Caco-2 (cell line): ENCODE results near the gene IL1RAP. TPM values are rescaled to one million over a fixed set of nuclear protein-coding genes. Genes with fewer than 3 reads are reported as not detected.

ENCODE experiments used
- BruUV-seq: library from RNA; stranded (reverse); fragments of 400-500 nt; replicated peaks from 2 replicates; lab custom pipeline; 2021; lab: Mats Ljungman, UMichigan
- CTCF ChIA-PET: fragments of 300-600 bp; sonication (Branson Sonifier 250); formaldehyde crosslinking; loops from one replicate; lab custom pipeline; 2022; ENCODE audit warnings: antibody characterized with exemption; lab: Charles Lee
- POLR2A ChIA-PET: fragments of 300-600 bp; sonication (Branson Sonifier 250); formaldehyde crosslinking; loops from one replicate; lab custom pipeline; 2022; ENCODE audit warnings: antibody characterized with exemption; lab: Charles Lee
- DNase-seq, 2 experiments: peaks; one replicate each; pipeline versions ENCODE4 v3.0.0 to v3.0.0-alpha.2; 2020 to 2022
- H3K27me3 ChIP-seq: replicated peaks from 2 replicates; pipeline ENCODE4 v1.6.0; 2011; ENCODE audit warnings: low read length; ENCODE audit not compliant: control insufficient read depth, insufficient read depth
- H3K36me3 ChIP-seq: 2 replicates; pipeline ENCODE4 v1.5.1; 2011; ENCODE audit warnings: low read length; ENCODE audit not compliant: control insufficient read depth, insufficient read depth
- H3K4me1 ChIP-seq: fragments of 250-450 bp; sonication (Bioruptor Pico); 2 replicates; pipeline ENCODE4 v1.5.1; 2020; ENCODE audit warnings: mild to moderate bottlenecking
- H3K4me3 ChIP-seq: 2 replicates; pipeline ENCODE4 v1.5.1; 2011; ENCODE audit warnings: low read depth, mild to moderate bottlenecking, control low read depth, low read length
- H3K9me3 ChIP-seq: fragments of 250-450 bp; sonication (Bioruptor Pico); 2 replicates; pipeline ENCODE4 v1.5.1; 2020; ENCODE audit warnings: mild to moderate bottlenecking, moderate library complexity
- H3K27ac Mint-ChIP-seq: one replicate; pipeline ENCODE4 v1.8.0; 2022; ENCODE audit warnings: mixed read lengths; ENCODE audit not compliant: unreplicated experiment
- H3K27me3 Mint-ChIP-seq: one replicate; pipeline ENCODE4 v1.8.0; 2022; ENCODE audit warnings: mixed read lengths; ENCODE audit not compliant: insufficient read depth, unreplicated experiment
- H3K36me3 Mint-ChIP-seq: one replicate; pipeline ENCODE4 v1.8.0; 2022; ENCODE audit warnings: mild to moderate bottlenecking, mixed read lengths; ENCODE audit not compliant: insufficient read depth, unreplicated experiment
- H3K4me1 Mint-ChIP-seq: one replicate; pipeline ENCODE4 v1.8.0; 2022; ENCODE audit warnings: low read depth, mixed read lengths; ENCODE audit not compliant: unreplicated experiment
- H3K4me3 Mint-ChIP-seq: one replicate; pipeline ENCODE4 v1.8.0; 2022; ENCODE audit warnings: mild to moderate bottlenecking, moderate library complexity, mixed read lengths; ENCODE audit not compliant: unreplicated experiment
- H3K9me3 Mint-ChIP-seq: one replicate; pipeline ENCODE4 v1.8.0; 2022; ENCODE audit warnings: mixed read lengths; ENCODE audit not compliant: unreplicated experiment
- intact Hi-C: fragments of 100-400 bp; cut with micrococcal nuclease; formaldehyde crosslinking; loops from one replicate; pipeline ENCODE4 v1.10.0; 2022; ENCODE audit not compliant: unreplicated experiment
- total RNA-seq: library from RNA; stranded (reverse); gene quantifications from 2 replicates; pipeline ENCODE4 v1.2.3, GENCODE V29; 2022
- TF ChIP-seq, protein P1 (sequence below), 2 experiments: fragments of 200-600 bp in 1 of 2; IDR thresholded peaks; 1 replicate in 1 of 2; 2 replicates in 1 of 2; pipeline versions ENCODE4 v1.5.1 to v1.8.0; 2011 to 2022; ENCODE audit warnings: antibody characterized with exemption in 1 of 2, control low read depth in 1 of 2, inconsistent platforms in 1 of 2, low read depth in 1 of 2, low read length in 1 of 2, mild to moderate bottlenecking in 1 of 2, moderate library complexity in 1 of 2; ENCODE audit not compliant: insufficient read depth in 1 of 2, severe bottlenecking in 1 of 2, unreplicated experiment in 1 of 2

IL1RAP gene
- total RNA-seq, 1 experiment from 2014 or later: 5.1 TPM

DNA sequence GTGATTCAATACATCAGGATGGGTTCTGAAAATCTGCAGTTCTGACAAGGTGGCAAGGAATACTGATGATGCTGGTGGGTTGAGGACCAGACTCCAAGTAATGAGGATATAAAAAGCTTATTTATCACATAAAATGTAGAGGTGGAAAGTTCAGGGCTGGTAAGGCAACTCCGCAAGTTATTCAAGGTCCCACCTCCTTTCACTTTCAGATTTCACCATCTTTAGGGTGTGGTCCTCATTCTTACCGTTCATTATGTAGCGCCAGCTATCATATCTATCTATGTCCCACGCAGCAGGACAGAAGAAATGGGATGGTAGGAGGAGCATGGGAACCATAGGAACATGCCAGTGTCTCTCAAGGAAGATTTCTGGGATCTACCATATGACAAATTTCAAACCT is 80.3 kb downstream of the IL1RAP start:
- ChIA-PET CTCF (no interaction called here), POLR2A (no interaction called here)
- Mint-ChIP-seq H3K36me3 (no peaks in the 10 kb centered on the region), H3K4me1 (peaks cover 10% of the 10 kb centered on the region), H3K27me3 (no peaks in the 10 kb centered on the region), H3K9me3 (no peaks in the 10 kb centered on the region), H3K27ac (no peak overlapping the region), H3K4me3 (no peak overlapping the region)
- no peak for DNase-seq
- TF ChIP-seq, protein P1, sequence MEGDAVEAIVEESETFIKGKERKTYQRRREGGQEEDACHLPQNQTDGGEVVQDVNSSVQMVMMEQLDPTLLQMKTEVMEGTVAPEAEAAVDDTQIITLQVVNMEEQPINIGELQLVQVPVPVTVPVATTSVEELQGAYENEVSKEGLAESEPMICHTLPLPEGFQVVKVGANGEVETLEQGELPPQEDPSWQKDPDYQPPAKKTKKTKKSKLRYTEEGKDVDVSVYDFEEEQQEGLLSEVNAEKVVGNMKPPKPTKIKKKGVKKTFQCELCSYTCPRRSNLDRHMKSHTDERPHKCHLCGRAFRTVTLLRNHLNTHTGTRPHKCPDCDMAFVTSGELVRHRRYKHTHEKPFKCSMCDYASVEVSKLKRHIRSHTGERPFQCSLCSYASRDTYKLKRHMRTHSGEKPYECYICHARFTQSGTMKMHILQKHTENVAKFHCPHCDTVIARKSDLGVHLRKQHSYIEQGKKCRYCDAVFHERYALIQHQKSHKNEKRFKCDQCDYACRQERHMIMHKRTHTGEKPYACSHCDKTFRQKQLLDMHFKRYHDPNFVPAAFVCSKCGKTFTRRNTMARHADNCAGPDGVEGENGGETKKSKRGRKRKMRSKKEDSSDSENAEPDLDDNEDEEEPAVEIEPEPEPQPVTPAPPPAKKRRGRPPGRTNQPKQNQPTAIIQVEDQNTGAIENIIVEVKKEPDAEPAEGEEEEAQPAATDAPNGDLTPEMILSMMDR (IDR thresholded peaks at IDR 0.05; ENCODE audit: insufficient read depth in 1 of 2, low read depth in 1 of 2, low read length in 1 of 2, severe bottlenecking in 1 of 2, unreplicated experiment in 1 of 2): no peak
- BruUV-seq: no TSS peak
- H3K9me3 ChIP-seq: no peaks in the 10 kb centered on the region
- H3K4me1 ChIP-seq: peaks cover 7% of the 10 kb centered on the region; the same call in 1 of the 2 replicates
- no peak overlapping the region for H3K4me3 ChIP-seq
- no peaks in the 10 kb centered on the region for H3K36me3 ChIP-seq
- intact Hi-C loops: no loop called here
- H3K27me3 ChIP-seq: no peaks in the 10 kb centered on the region

DNA sequence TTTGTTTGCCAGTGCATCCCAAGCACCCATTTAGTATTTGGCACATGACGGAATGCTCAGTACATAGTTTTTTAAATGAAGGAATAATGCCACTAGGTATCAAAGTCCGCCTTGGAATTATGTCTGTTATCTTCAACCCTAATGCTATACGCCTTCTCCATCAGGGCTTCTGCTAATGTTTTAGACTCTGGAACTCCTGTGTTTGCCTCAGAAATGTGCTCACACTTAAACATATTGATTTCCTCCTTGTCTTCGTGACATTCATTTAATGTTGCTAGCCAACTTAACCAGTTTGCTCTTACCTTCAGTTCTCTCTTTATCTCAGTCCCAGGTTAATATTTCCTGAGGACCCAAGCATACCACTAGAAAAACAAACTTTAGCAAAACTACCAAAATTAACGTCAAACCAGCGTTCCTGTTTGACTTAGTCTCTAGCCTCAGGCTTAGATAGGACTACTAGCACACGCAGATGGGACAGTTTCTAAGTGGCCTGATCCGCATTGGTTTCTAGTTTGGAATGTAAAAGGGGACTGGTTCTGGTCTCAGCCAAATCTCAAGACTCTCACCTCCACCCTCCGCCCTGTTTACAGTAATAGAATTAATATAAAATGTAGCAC is 81.4 kb downstream of the IL1RAP start:
- Mint-ChIP-seq H3K4me3 (peak overlapping the region; percentile 45), H3K36me3 (no peaks in the 10 kb centered on the region), H3K27me3 (no peaks in the 10 kb centered on the region), H3K4me1 (peaks cover 10% of the 10 kb centered on the region), H3K27ac (no peak overlapping the region), H3K9me3 (no peaks in the 10 kb centered on the region)
- BruUV-seq: no TSS peak
- H3K4me3 ChIP-seq: no peak overlapping the region
- intact Hi-C loops: no loop called here
- no peak for DNase-seq
- CTCF ChIA-PET: no interaction called here
- H3K27me3 ChIP-seq: no peaks in the 10 kb centered on the region
- no peaks in the 10 kb centered on the region for H3K36me3 ChIP-seq
- POLR2A ChIA-PET: no interaction called here
- H3K9me3 ChIP-seq: no peaks in the 10 kb centered on the region
- H3K4me1 ChIP-seq: peaks cover 7% of the 10 kb centered on the region; the same call in 1 of the 2 replicates
- TF ChIP-seq, protein P1 (IDR thresholded peaks at IDR 0.05; ENCODE audit: insufficient read depth in 1 of 2, low read depth in 1 of 2, low read length in 1 of 2, severe bottlenecking in 1 of 2, unreplicated experiment in 1 of 2): no peak

DNA sequence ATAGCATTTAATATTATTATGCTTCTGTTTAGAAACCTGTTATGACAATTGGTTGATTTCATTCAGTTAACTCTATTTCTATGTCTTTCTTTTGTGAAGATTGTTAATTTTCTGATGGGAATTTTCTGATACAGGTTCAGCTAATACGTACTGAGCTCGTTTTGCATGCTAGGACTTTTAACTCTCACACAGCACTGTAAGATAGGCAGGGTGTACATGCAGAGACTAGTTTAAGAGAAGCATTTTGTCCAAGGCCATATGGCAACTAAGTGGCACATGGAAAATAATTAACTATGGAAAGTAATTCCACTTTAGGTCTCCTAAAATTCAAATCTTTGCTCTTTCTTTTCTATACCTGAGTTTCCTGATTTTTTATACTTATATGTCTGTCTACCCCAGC is 81.9 kb downstream of the IL1RAP start:
- Mint-ChIP-seq H3K27ac (no peak overlapping the region), H3K4me1 (peaks cover 10% of the 10 kb centered on the region), H3K9me3 (no peaks in the 10 kb centered on the region), H3K4me3 (no peak overlapping the region), H3K27me3 (no peaks in the 10 kb centered on the region), H3K36me3 (no peaks in the 10 kb centered on the region)
- no peaks in the 10 kb centered on the region for H3K9me3 ChIP-seq
- intact Hi-C loops: no loop called here
- H3K27me3 ChIP-seq: no peaks in the 10 kb centered on the region
- POLR2A ChIA-PET: no interaction called here
- peaks cover 7% of the 10 kb centered on the region; the same call in 1 of the 2 replicates for H3K4me1 ChIP-seq
- no peak overlapping the region for H3K4me3 ChIP-seq
- CTCF ChIA-PET: no interaction called here
- no TSS peak for BruUV-seq
- no peak for DNase-seq
- H3K36me3 ChIP-seq: no peaks in the 10 kb centered on the region
- TF ChIP-seq, protein P1 (IDR thresholded peaks at IDR 0.05; ENCODE audit: insufficient read depth in 1 of 2, low read depth in 1 of 2, low read length in 1 of 2, severe bottlenecking in 1 of 2, unreplicated experiment in 1 of 2): no peak
